DMS79 treated with DMSO at 0.1 percent for 48 hours (cell line): Measurements from ENCODE around the gene NPR2.
A peak's percentile ranks its signal among the peaks of the same experiment; 100 is the strongest.

ENCODE experiments used
- DNase-seq: peaks from one replicate; lab custom pipeline; 2025; lab: John Stamatoyannopoulos, UW

Gene NPR2

DNA sequence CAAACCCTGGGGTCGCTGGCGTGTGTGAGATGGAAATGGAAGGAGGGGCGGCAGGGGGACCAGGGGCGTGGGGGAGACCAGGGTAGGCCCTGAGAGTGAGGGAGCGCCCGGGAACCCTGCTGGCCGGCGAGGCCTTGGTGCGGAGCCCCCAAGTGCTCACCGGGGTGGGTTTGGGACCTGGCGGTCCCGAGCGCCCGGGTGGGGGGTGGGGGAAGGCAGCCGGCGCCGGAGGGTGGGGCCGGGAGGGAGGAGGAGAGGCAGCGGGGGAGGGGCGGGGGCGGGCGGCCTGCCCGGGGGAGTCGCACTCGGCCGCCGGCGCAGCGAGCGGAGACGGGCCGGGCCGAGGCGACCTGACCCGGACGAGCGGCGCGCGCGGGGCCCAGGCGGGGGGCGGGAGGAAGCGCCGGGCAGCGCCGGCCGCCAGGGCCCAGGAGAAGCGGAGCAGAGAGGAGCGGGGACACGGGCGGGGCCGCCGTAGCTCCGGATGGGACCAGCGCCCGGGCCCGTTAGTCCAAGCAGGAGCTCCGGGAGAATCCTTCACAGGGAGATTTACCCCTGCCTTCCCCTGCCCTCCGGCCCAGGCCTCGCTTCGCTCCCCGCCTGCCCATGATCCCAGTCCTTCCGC, at the start of gene NPR2:
NPR2 (plus strand) TSS at position 295 of the 625 bp plus-strand sequence. CDS start 818 bp downstream, outside the sequence.
- no peak for DNase-seq

GRCh38 chr9:35741740-35742139, 49.7 kb upstream of the NPR2 start:
- no peak for DNase-seq

- no peak for DNase-seq
These were observed 47.9 kb upstream of the NPR2 start for GRCh38 chr9:35743452-35743851.

DNA sequence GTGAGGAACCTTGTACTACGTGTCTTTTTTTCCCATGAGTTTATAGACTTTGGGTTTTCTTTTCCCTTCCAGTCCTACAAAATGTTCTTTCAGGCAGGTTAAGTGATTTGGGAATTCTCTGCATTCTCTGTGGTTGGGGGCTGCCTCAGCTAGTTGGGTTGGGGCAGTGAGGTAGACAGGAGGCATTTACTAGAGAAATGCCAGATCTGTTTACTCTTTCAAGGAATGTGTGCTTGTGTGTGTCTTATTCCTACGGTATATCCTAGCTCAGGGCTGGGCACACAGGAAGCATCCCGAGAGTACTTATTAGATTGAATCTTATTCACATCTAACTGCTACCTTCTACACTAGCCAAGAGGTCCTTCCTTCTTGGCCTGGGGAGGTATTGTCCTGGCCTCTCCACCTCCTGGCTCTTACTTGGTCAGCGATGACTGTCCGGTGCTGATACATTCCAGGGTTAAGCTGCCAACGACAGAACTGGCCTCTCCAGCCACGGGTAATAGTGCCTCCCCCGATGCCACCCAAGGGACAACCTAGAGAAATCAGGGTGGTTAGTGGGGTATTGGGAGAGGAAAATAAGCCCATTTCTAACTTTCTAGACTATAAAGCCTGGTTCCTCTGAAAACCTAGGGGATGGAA, 47.4 kb upstream of the NPR2 start:
- DNase-seq: no peak

DNA sequence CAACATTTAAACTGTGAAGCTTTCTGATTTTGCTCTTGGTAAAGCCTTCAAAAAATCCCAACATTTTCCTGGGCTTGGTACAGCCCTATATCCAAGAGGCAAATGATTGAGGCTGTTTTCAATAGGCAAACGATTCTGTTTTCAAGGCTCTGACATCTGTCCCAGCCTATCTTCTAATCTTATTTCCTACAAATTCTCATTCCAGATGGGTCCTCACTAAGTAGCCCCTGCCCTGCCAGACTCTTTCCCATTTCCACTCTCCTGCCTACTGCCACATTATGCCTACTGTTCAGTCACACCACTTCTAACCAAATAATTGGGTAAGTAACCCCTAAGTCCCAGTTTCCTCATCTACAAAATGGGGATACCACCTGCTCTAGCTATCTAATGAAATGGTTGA, 45.8 kb upstream of the NPR2 start:
- DNase-seq: no peak

- no peak for DNase-seq
These were observed 44.8 kb upstream of the NPR2 start for GRCh38 chr9:35746583-35746982.

GRCh38 chr9:35748242-35748857, 43.0 kb upstream of the NPR2 start:
- DNase-seq: no peak

- DNase-seq: peak; percentile 54
These were observed 42.4 kb upstream of the NPR2 start, which contains the start of the genes GBA2 and RGP1 for GRCh38 chr9:35748858-35749514. GBA2 (minus strand) TSS chr9:35749228; CDS start chr9:35748704, 524 bp downstream. RGP1 (plus strand) TSS chr9:35749287; CDS start chr9:35749756, 469 bp downstream.

GRCh38 chr9:35749515-35750255, 41.7 kb upstream of the NPR2 start:
- DNase-seq: peak; percentile 39

DNA sequence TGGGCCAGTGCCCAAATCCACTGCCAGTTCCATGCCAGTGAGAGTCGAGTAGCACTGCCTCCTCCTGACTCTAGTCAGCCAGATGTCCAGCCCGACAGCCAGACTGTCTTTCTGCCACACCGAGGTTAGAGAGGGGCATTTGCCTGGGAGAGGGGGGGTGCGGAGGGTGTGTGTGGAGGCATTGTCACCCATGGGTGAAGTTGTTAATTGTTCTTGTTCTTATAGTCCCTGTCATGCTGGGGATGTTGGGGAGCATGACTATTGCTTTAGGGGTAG, 41.2 kb upstream of the NPR2 start:
- DNase-seq: no peak

DNA sequence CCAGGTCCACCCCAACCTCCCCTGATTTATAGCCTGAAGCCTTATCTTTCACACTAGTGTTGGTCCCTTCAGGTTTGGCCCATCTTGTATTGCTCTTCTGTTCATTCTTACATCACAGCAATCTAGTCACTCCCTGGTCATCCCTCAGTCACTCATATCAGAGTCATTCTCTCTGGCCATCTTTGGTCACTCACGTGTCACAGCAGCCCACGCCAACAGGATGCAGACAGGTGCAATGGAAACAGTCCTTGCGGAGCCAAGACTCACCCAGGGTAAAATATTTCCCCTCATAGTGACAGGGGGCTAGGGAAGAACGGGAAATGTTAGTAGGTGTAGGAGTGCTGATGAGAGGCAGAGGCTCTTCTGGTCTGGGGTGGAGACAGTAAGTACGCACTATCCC, 37.9 kb upstream of the NPR2 start:
- no peak for DNase-seq

GRCh38 chr9:35754264-35754663, 37.1 kb upstream of the NPR2 start, which contains the start of gene MSMP:
MSMP (minus strand) TSS chr9:35754276; CDS start chr9:35754129, 147 bp downstream.
- DNase-seq: no peak

DNA sequence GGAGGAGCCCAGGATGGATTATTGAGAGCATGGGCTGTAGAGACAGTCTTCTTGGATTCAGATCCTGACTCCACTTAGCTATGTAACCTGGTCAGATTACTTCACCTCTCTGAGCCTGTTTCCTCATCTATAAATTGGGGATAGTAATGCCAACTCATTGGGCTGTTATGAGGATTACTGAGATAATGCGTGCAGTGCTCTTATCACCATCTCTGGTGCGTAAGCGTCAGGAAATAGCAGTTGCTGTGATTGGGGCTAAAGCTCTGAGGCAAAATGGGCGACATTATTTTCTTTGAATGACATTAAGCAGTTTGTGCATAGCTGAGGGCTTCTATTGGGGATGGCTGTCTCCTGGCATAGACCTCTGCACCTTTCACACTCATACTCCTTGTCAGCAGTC, 36.3 kb upstream of the NPR2 start:
- DNase-seq: no peak

DNA sequence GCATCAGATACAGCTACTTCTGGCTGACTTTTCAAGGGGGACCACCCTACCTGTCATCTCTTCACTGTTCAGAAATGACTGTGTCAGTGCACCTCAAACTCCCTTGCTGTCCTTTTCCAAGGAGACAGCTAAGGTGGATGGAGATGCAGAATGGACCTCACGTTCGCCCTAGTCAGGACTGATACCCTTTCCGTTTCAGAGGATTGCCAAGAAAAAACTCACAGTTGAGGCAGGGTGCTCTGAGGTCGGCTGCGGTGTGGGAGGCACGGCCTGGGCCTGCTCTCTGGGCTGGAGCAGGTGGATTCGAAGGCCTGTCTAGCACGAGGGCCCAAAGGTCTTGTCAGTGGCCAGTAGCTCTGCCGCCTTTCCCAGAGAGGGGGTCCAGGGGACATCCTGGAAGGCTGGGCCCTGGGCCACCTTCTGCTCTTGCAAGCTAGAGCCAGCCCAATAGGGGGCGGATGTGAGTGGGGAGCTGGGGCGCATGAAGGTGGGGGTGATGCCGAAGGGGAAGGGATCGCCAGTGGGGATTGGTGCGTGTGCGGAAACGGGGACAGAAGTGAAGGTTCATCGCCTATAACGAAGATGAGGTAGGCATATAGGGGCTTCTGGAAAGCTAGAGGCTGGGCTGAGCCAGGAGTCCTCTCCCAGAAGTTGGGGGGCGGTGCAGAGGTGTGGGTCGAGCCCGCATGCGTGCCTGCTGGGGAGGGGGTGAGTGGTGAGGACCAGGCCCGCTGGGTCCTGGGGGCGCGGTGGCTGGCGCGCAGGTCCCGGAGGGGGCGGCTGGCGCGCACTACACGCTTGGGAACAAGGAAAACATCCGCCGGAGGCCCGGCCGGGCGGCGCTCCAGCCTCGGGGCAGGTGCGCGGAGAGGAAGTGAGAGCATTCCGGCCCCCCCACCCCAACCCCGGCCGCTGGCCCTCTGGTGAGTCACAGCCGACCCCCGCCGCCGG, 34.8 kb upstream of the NPR2 start:
- peak; percentile 55 for DNase-seq

- peak; percentile 66 for DNase-seq
These were observed 34.0 kb upstream of the NPR2 start for GRCh38 chr9:35757226-35757891.

- peak; percentile 44 for DNase-seq
These were observed 33.5 kb upstream of the NPR2 start for GRCh38 chr9:35757892-35758275.

DNA sequence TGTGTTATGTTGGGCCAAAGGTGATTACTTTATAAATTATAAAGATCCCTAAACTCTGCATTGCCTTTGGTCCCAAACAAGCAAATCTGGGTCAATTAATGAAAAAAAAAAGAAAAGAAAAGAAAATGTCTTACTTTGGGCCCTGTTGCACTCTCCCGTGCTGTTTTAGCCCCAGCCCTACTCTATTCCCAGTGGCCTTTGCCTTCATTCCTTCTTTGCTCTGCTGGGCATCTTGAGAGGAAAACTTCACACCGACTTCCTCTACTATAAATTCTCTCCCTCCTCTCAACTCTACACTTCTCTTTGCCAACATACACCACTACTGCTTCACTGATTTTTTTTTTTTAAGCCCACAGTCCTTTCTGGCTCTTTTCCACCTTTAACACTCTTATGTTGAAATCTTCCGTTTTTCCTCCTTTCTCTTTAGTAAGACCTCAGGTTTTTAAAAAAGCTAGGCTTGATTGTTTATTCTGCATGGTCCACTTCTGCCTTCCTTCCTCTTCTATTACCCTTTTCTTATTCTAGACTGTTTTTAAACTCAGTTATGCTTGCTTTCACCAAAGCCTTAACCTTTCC, 32.8 kb upstream of the NPR2 start:
- no peak for DNase-seq

- DNase-seq: no peak
These were observed 31.6 kb upstream of the NPR2 start for GRCh38 chr9:35759795-35760194.

DNA sequence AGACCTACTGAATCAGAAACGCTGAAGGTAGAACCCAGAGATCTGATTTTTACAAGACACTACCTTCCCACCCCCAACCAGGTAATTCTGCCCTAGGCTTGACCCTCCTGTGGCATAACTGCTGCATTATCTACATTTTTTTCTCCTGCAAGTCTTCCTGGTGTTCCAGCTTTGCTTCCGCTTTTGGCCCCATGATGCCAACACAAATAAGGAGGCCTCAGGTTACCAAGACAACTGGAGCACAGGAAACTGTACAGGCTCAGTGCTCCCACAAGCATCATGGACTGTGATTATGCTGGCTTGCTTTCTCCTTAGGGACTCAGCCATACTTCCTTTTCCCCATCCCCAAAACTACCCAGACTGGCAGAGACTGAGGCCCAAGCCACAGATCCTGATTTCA, 30.7 kb upstream of the NPR2 start:
- no peak for DNase-seq

DNA sequence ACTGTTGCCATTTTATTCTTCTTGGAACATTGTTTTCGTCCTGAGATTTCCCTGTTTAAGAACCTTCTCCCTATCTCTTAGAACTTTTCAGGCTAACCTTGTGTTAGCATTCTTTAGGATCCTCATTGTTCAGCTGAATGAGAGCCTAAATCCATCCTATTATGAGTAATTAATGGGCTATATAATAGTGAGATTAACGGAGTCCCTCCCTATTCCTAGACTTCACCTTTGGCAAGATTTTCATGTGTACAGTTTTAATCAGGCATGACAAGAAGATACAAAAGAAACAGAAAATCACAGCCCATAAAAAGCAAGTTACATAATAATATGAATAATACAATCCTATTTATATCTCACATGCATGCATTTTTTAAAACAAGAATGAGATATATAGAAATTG, 28.2 kb upstream of the NPR2 start:
- DNase-seq: no peak
